Hematopoietic multipotent progenitor cell (in vitro differentiated cells): Measurements from ENCODE around the gene MAPKAP1. TPM values are rescaled to one million over a fixed set of nuclear protein-coding genes. Genes with fewer than 3 reads are reported as not detected.
A peak's percentile ranks its signal among the peaks of the same experiment; 100 is the strongest.

Source experiments
- DNase-seq, 3 donors: peaks; one replicate each; pipeline ENCODE4 v3.0.0-alpha.2; 2011 to 2015; ENCODE audit warnings: low read depth in 2 of 3, low spot score in 2 of 3
- total RNA-seq: library from RNA; depleted of rRNA; stranded (reverse); fragments of >200 nt; gene quantifications from one replicate; pipeline ENCODE4 v1.2.3, GENCODE V29; 2012

The MAPKAP1 gene
- 52.2 TPM for total RNA-seq

DNA sequence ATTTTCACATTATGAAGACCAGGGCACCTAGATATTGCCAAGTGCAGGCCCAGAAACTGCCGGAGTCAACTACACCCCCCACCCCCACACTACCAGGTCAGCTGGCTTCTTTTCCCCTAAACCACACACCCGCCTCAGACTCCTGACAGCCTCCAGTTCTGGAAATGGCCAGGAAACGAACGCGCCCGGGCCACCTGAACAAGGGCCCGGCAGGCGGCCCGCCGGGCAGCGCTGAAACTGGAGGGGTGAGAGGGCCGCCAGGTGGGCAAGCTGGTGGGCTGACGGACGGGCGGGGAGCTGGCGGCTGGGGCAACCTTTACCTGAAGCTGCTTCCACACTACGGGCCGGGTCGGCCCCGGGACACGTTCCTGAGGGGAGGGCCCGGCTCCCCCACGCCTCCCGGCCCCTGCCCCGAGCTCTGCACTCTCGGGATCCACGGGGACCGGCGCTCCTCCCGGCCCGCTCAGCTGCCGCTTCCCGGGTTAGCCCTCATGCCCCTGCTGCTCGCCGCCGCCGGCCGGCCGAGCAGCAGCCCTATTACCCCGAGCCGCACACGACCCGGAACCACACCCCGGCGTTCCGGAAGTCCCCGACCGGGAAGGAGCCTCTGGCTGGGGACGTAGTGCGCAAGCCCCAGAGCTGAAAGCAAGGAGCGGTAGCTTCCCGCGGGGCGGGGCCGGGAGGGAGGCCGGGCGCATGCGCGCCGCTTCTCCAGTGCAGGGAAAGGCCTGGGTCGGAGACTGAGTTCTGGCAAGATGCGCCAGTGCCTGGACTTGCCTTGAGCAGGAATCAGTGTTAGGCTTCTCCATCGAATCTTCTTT lies at the start of gene MAPKAP1:
MAPKAP1 (minus strand) TSS at position 558 of the 821 bp plus-strand sequence. CDS start 34,634 bp downstream, outside the sequence.
- peak; percentile 80 to 94 (median 92) for DNase-seq

DNA sequence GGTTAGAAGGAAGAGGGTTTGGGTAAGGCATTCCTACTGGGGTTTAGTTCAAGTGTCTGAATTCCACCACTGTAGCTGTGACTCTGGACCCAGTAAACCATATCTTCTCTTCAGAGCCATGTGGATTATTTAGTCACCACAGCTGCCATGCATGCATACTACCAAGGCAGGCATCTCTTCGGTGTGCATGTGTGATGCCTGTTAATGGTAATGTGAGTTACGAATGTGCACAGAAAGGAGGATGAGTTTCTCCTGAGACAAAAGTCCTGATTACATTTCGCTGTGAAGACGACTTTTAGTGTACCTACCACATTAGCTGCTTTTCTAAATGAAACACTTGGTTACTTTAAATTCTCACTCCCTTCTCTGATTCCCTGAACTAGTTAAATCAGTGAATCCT lies 49.5 kb upstream of the MAPKAP1 start:
- no peak for DNase-seq

DNA sequence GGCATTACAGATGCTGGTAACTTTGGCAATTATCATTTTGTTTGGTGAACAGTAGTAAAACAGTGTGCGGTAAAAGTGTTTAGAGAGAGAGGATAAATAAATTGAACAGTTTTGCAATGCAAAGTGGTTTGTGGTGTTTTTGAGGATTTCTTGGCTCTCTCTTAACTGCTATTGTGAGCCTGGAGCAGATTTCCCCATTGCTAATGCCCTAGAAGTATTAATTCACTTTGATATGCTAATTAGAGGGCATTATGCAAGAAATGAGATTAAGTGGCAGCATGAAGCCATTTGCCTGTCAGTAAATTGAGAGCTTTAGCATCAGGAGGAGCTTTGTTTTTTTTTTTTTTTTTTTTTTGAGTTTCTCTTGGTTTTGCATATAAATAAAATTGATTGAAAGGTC lies 48.3 kb upstream of the MAPKAP1 start:
- no peak for DNase-seq

DNA sequence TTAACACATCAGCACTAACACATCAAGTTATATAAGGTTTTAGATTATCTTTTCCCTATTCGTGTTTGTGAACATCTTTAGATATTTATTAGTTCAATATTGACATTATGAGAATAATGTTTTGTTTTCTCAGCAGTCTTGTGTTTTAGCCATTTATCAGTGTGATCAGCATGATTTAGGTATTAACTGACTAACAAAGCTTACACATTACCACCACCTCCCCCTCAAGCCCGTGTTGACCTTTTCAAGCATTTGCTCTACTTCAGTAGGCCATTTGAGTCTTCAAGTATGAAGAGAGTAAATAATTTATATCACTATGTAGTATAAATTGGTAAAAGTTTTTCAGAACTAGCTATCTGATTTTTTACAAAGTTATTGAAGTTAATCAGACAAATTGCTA lies 47.1 kb upstream of the MAPKAP1 start:
- no peak for DNase-seq

DNA sequence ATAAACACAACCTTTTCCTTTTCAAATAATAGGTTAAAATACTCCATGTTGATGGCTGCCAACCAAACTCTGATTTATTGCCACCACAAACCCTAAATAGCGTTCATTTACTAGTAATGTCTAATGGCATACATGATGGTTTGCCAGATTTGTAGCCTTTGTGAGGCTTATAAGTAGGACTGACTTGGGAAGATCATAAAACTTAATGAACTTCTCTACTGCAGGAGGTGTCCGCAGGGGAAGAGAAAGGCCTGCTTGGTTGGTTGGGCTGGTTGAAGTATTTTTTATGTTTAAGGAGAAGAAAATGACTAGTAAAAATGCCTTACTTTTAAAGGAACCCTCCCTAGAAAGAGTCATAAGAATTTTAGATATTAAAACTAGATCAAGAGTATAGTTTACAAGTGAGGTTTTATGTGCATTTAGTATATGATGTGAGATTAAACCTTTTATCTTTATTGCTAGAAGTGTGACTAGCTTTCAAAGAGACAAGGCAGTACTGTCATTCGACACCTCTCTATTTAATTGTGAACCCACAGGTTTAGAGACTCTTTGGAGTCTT lies 45.1 kb upstream of the MAPKAP1 start:
- DNase-seq: no peak

DNA sequence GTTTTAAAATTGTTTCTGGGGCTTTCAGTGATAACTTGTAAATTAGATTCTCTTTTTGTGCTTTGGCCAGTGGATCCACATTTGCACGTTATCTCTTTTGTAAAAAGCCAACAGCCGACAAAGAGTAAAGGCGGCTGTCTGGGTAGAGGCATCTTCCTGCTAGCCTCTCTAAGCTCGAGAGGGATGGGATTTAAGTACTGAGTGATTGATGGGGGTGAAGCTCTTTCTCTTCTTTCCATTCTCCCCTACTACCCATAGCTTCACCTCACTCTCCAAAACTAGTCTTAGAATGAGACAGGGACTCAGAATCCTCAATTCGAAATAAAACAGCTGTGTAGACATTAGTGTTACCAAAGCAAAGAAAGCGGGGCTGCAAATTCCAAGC lies 43.6 kb upstream of the MAPKAP1 start:
- DNase-seq: no peak

DNA sequence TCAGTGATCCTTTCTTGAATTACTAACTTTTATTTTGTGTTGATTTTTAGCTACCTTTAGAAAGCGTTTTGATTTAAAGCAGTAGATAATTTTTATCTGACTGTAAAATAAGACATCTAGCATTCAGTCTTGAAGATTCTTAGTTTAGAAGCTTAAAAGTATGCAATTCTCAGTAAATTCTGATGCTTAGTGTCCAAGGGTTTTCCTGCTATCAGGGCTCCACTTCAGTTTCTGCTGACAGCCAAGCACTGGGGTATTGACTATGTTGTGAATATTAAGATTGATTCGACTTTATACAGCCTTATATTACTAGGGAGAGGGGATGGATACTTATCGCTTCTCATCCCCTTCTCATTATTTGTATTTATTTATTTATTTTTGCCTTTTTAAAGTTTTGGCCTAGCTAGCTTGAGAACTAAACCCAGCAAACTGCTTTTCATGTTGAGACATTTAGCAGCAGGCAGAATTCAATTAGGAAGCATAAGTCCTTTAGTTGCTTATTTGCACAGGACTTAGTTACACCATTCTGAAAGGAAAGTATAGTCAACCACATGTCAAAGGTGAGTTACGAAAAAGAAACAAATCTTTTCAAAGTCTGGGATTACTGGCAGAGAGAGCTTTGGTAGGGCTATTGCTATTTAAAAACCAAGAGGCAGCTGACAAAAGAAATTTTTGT lies 43.1 kb upstream of the MAPKAP1 start:
- DNase-seq: no peak

DNA sequence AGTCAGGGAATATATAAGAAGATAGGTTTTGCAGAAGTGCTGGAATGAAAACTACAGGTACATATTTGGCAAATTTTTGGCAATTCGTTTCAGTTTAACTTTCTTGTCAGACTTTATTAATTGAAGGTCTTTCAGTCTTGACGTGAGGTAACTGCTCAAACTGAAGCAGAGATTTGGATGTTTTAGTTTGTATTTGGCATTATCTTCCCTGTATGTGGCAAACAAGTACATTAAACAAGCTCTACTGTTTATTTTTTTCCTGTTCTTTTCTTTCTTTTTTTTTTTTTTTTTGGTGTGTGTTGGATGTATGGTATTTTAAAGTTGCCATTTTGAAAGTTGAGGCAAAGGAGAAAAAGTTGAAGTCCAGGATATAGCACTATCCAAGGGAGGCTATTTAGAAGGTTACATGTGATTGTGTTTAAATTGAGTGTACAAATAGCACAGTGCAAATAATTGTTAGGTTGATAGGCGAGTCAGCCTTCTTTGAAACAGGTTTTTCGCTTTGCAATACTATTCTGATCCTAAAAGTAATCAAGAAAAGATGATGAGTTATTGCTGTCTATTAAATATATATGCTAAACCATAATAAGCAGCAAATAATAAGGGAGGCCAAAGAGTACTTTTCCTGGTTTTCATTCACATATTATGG lies 42.4 kb upstream of the MAPKAP1 start:
- DNase-seq: no peak

DNA sequence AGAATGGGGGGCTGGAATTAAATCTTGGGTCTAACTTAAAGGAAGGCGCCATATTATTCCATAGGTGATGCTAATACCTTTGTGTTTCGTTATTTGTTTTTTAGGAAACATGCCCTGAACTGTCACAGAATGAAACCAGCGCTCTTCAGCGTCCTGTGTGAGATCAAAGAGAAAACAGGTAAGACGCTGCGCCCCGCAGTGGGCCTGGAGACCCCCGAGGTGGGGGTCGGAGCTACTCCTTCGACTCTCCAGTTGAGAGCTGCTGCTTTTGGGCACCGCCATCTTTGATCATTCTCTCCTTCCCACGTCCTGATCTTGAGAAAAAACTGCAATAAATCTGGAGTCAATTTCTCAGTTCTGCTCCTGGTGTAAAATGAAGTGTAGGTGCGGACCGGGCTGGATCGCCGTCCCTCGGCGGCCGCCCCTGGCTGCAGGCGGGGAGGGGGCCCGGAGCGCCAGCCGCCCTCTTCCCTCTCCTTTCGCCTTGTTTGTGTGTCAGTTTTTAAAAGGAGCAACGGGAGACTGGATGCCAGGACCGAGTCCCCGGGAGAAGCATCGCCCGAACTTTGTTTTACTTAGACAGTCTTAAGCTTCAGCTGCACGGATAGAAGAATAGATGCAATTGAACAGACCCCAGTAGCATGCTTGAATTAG lies 41.6 kb upstream of the MAPKAP1 start:
- DNase-seq: peak in 1 of 3 donors; percentile 17

DNA sequence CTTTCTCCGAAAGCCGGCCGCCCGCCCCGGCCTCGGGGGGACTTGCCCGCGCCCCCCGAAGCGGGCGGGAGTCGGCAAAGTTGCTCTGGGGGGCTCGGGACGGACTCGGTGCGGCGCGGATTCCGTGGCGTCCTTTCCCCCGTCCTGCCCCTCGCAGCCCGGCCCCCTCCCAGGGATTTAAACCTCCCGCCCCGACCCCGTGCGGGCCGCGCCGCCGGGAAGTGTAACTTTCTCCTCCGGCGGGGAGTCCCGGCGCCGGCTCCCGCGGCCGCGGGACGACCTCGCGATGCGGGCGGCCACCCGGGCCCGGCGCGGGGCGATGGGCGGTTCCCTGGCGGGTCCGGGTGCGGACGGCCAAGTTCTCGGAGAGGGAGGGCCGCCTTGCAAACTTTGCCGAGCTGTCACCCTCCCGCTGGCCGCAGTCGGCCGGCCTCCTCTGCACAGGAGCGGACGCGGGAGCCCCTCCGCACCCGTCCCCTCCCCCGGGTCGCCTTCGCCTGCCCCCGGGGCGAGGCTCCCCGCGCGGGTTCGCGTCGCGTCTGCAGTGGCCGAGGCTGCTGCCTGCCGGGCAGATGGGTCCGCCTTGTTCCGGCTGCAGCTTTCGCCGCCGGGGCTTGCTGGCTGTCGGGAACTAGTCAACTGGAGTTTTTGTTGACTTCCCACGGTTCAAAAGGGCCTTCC lies 40.9 kb upstream of the MAPKAP1 start:
- peak in 2 of 3 donors; percentile 26 to 35 for DNase-seq

DNA sequence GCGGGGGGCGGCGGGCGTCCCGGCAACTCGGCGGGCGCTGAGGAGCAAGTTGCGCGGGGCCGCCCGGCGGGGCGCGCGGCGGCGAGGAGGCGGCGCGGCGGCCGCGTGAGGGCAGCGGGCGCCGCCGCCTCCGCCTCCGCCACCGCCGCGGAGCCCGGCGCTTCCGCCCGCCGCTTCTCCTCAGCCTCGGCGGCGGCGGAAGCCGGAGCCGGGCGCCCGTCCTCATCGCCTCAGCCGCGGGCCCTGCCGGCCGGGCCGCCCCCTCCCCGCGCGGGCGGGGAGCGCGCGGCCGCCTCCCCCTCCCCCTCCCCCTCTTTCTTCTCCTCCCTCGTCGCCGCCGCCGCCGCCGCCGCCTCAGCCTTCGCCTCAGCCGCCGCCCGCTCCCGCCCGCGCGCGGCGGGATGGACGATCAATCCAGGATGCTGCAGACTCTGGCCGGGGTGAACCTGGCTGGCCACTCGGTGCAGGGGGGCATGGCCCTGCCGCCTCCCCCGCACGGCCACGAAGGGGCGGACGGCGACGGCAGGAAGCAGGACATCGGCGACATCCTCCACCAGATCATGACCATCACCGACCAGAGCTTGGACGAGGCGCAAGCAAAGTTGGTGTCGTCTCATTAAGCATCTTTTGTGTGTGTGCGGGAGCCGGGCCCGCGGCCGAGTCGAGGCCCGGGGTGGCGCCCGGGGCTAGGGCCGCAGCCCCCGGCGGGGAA lies 40.2 kb upstream of the MAPKAP1 start, which contains the start of gene PBX3:
PBX3 (plus strand) TSS at position 321 of the 712 bp plus-strand sequence.
- peak in 2 of 3 donors; percentile 70 to 73 for DNase-seq

DNA sequence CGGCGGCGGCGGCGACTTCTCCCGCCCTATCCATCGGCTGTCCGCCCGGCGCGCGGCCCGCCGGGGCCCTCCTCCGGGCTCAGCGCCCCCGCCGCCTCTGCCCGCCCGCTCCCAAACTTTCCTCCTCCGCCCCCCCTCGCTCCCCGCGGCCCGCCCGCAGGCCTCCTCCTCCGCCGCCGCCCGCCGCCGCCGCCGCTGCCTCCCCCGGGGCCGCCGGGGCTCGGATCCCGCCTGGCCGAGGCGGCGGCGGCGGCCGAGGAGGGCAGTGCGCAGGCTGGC lies 39.7 kb upstream of the MAPKAP1 start:
- DNase-seq: no peak

DNA sequence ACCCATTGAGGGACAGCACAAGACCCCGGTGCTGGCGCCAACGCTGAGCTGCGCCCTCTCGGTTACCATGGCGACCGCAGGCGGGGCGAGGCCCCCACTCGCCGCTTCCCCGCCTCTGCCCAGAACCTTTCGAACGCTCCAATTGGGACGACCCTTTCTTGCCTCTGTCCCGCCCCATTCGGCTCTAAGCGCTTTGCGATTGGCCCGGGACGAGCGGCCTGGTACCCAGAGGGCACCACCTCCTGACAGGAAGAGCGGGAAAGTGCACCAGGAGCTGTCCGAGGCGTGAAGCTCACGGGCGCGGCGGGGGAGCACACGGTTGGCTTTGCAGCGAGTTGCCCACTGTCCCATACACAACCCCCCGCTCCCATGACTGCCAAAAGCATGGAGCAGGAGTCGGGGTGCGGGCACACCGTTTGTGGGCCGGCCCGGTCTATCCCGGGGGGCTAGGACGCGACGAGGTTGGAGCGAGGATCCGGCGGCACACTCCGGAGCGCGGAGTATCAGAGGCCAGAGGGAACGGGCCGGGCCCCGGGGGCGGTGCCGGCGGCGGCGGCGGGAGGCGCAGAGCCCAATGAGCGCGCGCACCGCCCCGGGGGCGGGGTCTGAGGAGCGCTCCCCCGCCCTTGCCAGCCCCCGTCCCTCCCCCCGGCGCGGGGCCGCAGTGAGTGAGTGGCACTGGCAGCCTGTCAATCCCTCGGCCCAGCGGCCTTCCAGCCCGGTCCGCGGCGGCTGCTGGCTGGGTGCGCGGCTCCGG lies 39.2 kb upstream of the MAPKAP1 start:
- peak; percentile 78 to 97 (median 95) for DNase-seq

DNA sequence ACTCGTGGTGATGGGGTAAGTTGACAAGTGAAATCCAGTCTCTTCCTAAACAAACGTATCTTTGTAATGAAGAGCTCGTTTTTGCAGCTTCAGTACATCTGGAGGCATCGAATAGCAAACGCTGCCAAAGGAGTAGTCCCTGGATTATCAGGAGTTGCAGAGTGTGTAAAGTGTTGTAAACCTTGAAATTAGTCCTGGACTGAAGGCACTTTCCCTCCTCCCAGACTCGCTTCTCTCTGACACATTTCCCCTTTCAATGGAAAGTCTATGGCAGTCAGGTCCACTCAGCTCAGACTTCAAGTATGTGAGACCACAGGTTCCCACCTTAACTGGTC lies 38.6 kb upstream of the MAPKAP1 start:
- no peak for DNase-seq

DNA sequence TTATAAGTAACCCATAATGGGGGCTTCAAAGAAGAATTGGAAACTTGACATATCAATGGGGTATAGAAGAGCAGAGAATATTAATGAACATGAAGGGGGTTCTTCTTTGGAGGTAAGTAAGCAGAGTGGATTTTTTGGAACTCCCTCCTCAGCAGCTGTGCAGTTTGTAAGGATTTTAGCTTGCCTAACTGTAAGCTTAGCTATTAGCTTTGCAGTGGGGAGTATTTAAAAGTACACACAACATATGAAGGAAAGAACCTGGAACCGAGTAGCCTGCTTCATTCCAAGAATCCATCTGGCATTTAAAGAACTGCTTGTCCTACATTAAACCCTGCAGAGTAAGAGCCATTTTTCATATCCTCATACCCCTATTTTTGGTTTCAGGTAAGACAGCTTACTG lies 38.0 kb upstream of the MAPKAP1 start:
- DNase-seq: no peak

DNA sequence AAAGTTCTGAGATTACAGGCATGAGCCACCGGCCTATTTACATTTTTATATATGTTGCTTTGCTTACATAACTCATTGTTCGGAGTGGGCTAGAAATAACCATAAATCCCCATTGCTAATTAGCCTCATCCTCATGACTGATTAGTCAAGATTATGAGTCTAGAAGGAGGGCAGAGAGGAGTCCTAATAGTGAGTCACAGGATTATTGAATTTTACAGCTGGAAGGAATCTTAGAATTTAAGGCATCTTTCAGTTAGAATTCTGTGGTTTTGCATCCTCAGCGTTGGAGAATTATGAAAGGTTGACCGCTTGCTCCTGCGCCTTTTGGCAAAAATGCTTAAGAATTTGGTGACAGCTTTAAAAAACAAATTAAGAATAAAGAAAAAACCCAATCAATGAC lies 37.6 kb upstream of the MAPKAP1 start:
- no peak for DNase-seq

DNA sequence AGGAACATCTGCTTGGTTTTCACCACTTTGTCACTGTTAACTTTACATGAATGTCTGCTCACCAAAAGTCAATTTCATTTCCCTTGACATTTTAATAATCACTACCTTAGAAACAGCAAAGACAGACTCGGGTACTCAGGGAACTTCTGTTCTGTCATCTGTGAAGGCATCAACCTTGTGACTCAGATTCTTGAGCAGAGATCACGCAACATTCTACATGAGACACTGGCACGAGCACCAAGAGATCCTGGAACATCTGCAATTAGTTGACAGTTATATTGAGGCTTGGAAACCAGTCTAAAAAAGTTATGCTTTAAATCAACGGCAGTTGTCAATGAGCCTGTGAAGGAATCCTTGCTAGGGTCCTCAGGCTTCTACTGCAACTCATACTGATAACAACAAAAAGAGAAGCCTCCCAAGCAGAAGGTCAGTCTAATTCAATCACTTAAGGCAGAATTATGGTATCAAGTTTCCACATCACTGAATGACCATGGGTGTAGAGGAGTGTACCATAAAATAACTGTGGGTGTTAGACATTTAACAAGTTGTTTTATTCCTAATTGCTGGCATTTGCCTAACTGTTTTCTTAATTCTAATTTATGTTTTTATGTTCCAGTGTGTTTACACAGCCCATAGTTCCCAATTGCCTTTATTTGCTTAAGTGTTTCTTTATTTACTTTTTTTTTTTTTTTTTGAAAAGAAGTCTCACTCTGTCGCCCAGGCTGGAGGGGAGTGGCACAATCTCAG lies 36.8 kb upstream of the MAPKAP1 start:
- no peak for DNase-seq

DNA sequence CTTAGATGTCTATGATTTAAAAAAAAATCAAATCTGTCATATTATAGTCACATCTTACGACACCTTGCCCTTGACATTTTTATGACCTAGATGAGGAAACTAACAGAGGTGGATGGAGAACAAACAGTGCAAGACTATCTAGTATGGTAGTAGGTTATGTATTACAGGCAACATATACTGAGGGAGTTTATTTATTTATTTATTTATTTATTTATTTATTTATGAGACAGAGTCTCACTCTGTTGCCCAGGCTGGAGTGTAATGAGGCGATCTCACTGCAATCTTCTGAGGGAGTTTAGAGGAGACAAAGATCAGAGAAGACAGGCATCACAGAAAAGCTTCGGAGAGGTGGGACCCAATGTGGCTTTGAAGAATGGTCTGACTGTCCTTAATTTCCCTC lies 35.6 kb upstream of the MAPKAP1 start:
- no peak for DNase-seq
